Measurements from ENCODE around the gene ZDHHC14.

- no peak for TF ChIP-seq CTCF (IDR thresholded peaks at IDR 0.05)
- TF ChIP-seq POLR2A (IDR thresholded peaks at IDR 0.05): no peak
These were observed 132.1 kb downstream of the ZDHHC14 start for GRCh38 chr6:157513004-157513603.

All from prostate gland (tissue), 2 donors.